Embryonic facial prominence (tissue), 1 donor: ENCODE measurements around the gene NBAS.
"Not testable (repeated sequence)": the region's sequence is repeated elsewhere in the genome, so short reads cannot be mapped to it uniquely, and the experiment has no call there.

Source experiments
- DNase-seq: peaks from one replicate; pipeline ENCODE4 v3.0.0-alpha.2; 2016; ENCODE audit errors: extremely low spot score

The NBAS gene

GRCh38 chr2:15363142-15363541, 198.0 kb downstream of the NBAS start:
- DNase-seq = no peak

GRCh38 chr2:15359716-15360531, 201.2 kb downstream of the NBAS start:
- no peak for DNase-seq

GRCh38 chr2:15357922-15358321, 203.2 kb downstream of the NBAS start:
- no peak for DNase-seq

- DNase-seq = no peak
These were observed 203.9 kb downstream of the NBAS start for GRCh38 chr2:15357186-15357585.

- no peak for DNase-seq
These were observed 205.7 kb downstream of the NBAS start for GRCh38 chr2:15355386-15355785.

- no peak for DNase-seq
These were observed 206.4 kb downstream of the NBAS start for GRCh38 chr2:15354596-15355366.

- DNase-seq = no peak
These were observed 208.8 kb downstream of the NBAS start for GRCh38 chr2:15352363-15352762.

- no peak for DNase-seq
These were observed 212.5 kb downstream of the NBAS start for GRCh38 chr2:15348636-15349035.

- DNase-seq = no peak
These were observed 213.1 kb downstream of the NBAS start for GRCh38 chr2:15348045-15348444.

- no peak for DNase-seq
These were observed 214.5 kb downstream of the NBAS start for GRCh38 chr2:15346624-15347023.

GRCh38 chr2:15337996-15338666, 223.0 kb downstream of the NBAS start:
- no peak for DNase-seq

GRCh38 chr2:15334644-15335326, 226.3 kb downstream of the NBAS start:
- no peak for DNase-seq

GRCh38 chr2:15331787-15332186, 229.3 kb downstream of the NBAS start:
- no peak for DNase-seq

- no peak for DNase-seq
These were observed 235.8 kb downstream of the NBAS start for GRCh38 chr2:15325296-15325695.

- DNase-seq = no peak
These were observed 237.9 kb downstream of the NBAS start for GRCh38 chr2:15323227-15323626.

- DNase-seq = not testable (repeated sequence)
These were observed 239.7 kb downstream of the NBAS start for GRCh38 chr2:15321481-15321880.

GRCh38 chr2:15316370-15316814, 244.7 kb downstream of the NBAS start:
- DNase-seq = no peak

- DNase-seq = no peak
These were observed 245.7 kb downstream of the NBAS start for GRCh38 chr2:15315411-15315810.

- DNase-seq = no peak
These were observed 247.5 kb downstream of the NBAS start for GRCh38 chr2:15313657-15314056.

GRCh38 chr2:15311926-15312325, 249.2 kb downstream of the NBAS start:
- DNase-seq = no peak

GRCh38 chr2:15311201-15311907, 249.8 kb downstream of the NBAS start:
- DNase-seq = no peak
